EL (cell line): ENCODE data around the gene ARMH3.

Source experiments
- DNase-seq: peaks from one replicate; pipeline ENCODE4 v3.0.0-alpha.2; 2016

The ARMH3 gene

DNA sequence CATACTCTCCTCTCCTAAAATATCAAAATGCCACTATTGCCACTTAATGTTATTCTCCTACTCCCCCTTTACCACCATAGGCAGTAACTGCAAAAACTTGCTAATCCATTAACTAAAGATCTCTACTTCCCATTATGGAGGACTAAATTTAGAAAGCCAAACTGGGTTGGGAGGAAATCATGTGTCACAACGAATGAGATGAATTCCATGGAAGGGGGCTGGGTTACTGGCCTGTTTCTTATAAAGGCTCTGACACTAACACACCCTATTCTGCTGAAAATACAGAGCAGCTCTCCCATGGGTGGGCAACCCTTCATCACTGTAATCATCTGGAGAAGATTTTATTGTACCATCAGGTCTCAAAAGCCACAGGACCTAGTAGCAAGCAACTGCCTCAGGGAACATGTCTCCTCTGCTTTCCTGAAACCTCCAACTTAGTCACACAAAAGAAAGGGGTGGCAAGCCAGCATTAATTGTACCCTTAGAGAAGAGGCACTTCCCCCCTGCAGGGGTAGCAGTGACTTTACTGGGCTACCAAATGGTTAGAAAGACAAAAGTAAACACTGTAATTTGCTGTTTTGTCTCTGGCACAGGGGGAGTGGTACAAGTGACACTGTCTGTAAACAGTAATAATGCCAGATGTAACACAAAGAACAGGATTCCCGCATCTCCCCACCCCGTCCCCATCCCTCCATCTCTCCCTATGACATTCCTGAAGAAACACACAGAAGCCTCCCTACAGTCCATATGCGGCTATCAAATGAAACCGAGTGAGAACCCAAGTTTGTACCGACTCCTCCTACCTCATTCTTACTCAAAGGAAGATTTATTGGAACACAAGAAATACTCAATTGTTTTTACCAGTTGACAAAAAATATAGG lies 81.6 kb downstream of the ARMH3 start:
- DNase-seq: no peak

DNA sequence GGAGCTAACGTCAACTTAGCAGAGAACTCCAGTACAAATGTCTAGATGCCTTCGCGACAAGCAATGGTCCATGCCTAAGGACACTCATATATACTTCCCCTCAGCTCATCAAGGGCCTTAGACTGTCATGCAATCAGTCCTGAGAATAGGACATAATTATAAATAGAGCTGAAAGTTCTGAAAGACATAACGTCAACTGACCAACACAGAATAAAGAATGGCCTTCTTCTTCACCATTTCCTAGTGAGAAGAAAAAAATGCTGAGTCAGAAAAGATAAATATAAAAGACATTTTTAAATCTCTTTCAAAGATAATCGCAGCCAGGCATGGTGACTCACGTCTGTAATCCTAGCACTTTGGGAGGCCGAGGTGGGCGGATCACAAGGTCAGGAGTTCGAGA lies 83.2 kb downstream of the ARMH3 start:
- no peak for DNase-seq

DNA sequence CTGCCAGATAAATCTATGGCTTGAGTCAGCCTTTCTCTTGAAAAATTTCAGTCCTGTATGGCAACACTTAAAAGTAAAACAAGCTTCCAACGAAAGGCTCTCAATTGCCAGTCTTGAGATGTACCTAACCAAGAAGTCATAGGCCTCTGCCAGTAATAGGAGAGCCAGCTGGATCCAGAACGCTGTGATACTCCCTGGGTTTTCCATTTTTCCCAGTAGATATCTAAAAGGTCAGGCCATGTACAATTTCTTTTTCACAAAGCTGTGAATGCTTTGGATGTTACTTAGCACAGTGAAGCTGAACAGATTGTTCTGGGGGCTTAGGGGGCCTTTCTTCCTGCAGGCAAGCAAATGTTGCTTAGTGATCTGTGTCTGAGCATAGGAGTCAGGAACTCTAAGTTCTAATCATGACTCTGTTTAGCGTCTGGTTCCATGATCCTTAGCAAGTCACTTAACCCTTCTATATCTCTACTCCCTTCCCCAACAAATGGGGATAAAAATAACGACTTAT lies 86.5 kb downstream of the ARMH3 start:
- DNase-seq: no peak

DNA sequence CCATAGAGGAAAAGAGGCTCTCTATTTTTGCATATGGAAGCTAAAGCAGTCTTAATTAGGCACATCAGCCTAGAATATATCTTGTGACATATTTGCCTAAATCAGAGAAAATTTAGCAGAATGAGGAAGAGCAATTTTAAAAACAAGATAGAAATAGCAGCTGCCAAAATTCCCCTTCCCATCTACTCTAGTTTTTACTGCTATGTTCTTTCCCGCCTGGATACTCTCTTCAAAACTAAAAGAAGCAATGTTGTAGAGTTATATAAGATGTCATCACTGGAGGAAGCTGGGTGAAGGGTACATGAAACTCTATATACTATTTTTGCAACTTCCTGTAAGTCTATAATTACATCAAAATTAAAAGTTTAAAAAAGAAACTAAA lies 87.0 kb downstream of the ARMH3 start:
- no peak for DNase-seq

DNA sequence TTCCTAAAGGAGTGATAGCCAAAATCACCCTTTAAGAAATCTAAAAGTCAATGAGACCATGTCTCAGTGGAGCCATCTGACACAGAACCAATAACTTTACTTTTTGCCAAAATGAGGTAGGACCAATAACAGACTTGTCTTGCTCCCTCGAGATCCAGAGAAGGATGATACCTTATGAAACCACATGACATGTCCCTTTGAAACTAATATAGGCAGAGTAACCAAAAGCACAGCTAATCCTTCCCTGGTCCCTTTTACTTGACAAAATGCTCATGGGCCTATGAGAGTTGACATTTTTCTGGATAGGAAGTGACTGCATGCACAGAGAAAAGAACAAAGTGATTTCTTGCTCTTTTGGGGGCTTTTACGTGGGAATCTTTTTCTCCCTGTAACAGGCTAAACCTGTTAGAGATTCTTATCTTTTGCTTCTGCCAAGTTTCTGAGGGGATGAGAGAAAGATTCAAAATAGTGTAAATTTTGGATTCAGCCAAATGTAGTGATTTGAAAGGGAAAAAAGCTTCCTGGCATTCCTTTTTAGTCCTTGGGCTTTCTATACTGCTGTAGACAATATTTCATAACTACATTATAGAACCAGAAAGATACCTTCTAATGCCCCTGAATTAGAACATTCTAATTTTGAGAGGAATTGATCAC lies 87.6 kb downstream of the ARMH3 start:
- DNase-seq: no peak

DNA sequence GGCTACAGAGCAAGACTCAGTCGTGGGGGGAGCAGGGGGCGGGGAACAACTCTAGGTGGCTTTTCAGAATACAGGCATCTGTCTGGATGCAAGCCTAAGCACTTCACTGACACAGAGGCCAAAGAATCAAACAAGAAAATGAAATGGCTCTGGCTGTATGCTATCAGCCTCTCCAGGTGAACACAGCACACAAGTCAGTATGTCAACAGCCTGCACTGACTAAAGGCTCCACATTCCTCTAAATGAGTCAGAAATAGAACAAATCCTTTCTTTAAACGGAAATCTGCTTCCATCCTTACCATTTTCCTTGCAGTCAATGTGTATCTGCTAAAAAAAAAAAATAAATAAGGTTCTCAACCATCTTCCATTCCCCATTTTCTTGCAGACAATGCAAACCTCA lies 88.3 kb downstream of the ARMH3 start:
- peak; percentile 49 for DNase-seq

DNA sequence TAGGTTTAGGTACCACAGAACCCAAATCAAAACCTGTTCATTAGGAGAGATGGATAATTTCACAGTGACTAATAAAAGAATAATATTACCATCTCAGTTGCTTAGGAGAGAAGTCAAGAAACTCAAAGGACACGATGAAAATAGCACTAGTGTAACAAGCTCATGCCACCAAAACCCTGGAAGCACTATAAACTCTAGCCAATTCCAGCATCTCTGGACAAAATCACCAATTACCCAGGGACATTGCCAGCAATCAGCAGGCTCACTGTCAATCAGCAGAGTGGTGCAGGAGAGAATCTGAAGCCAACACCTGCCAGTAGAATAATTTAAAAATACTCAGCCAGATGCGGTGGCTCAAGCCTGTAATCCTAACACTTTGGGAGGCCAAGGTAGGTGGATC lies 88.9 kb downstream of the ARMH3 start:
- DNase-seq: no peak

DNA sequence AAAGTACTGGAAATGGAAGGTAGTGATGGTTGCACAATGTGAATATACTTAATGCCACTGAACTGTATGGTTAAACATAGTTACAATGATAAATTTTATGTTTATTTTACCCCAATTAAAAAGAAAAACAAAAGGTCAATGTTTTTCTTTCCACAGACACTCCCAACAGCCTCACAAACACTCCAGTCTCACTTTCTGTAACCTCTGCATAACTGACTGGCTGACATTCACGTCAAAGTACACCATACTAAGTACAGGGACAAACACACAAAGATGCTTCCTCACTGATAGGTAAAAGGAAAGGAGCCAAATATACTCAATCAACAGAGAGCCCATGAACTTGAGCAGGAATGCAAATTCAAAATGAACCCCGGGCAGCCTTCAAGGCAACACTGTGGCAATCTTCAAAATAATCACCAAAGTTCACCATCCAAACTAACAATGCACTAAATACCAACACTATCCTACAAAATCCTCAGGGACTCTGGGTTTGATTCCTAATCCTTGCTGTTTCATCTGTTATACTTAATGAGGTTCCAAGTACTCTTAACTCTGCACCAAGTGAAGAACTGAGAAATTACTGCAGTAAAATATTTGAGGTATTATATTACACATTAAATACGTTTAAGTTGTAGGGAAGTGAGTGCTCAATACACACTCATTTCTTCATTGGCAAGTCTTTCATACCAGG lies 90.8 kb downstream of the ARMH3 start:
- no peak for DNase-seq

DNA sequence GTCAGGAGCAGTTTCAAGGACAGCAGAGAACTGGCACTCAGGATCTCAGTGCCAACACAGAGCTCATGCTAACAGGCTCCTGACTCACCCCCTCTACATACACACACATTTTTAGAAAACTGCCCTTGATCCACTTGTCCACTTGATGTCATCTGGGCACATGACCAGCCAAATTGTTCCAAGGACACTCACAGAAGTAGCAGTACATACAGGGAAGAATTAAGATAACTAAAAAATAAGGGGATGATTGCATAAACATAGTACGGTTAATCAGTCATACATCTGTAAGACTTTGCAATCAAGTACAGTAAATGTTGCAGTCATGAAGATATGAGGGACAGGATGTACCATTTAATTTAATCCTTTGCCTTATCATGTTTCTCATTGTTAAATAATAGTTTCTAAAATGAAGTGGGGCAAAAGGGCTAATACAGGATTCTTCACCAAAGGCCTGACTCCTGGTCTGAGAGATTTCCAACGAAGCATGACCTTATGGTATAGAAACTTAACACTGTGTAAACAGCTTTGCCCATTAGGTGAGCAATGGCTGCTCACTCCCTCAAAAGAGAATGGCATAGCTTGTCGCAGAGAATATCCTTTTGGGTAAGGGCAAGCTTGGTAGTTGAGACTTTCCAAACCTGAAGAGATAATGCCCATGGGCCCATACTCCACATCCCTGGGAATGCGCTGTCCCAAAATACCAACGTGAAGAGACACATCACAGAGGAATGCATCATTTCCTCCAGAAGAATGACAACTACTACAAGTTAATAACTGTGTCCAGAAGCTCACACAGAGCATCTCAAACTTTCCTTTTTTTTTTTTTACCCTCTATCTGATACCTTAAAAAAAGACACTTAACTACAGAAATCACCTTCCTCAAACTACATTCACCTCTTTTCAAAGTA lies 94.1 kb downstream of the ARMH3 start:
- DNase-seq: peak; percentile 80

DNA sequence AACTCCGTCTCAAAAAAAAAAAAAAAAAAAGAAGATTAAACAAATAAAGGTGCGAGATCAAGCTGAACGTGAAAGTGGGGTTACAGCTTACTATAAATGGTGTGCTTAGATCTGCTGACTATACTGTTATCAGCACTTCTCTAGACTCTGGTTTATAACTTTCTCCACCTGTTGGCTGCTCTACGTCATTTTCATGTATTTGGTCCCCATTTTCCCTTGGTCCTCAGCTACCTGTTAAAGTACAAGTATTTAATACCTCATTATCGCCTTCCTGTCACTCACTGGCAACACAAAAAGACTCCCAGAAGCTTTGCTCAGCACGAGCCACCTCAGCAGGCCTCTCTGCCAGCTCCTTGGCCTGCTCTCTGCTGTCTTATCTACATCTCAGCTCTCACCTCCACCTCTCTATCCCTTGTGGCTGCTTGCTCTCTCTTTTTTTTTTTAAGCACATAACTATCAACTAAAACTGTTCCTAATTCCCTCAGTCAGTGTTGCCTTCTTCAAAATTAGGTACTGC lies 95.0 kb downstream of the ARMH3 start:
- no peak for DNase-seq

DNA sequence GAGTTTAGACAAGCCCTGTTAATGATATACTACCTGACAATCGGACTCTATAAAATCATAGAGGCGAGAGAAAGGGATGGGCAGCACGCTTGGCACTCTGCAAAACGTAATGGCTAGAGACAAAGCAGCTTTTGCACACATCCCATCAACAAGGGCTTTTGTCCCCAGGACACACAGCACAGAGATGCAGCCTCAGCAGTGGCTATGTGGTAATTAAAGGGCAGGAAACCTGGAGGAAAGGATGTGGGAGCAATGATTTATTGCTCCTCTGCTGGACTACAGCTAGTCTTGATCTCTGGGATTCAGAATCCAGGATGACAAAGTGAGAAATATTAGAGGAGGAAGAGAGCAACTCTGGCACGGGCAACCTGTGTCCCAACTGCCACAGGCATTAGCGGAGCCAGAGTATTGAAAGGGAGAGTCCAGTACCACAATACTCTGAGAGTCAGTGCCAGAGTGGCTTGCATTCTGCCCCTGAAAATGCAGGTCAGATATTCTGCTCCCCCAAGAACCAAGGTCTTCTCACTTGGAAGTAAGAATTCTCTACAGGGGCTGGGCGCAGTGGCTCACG lies 96.5 kb downstream of the ARMH3 start:
- DNase-seq: no peak

DNA sequence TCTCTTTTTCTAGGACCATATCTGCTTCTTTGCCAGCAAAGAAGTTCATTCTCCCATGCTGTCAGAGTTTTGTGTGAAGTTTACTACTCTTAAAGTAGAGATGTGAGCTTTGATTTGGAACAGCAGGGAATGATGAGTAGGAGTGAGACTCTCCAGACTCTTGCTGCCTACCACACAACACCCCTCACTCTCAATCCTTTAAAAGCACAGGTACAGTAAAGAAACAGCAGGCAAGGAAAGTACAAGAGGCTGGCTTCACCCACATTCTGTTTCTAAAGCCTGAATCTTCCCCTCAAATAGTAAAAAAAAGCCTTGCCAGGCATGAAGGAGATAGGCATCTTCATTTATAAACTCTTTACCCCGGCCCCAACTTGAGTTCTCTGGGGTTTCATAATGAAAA lies 97.3 kb downstream of the ARMH3 start:
- no peak for DNase-seq

DNA sequence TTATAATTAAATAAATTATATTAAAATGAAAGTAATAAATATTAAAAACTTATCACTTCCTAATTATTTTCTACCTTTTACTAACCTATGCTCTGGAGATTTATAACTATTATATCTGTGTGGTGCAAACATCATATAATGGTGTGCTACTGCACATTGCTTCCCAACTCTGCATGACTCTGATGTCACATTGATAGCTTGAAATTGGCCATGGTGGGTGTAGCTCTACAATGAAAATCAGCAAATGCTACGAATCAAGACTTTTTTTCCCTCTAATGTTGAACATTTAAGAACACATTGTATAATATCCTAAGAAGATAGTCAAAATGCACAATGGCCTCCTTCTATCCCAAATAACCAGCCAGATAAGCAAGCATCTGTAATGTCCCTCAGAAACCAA lies 99.1 kb downstream of the ARMH3 start:
- no peak for DNase-seq

DNA sequence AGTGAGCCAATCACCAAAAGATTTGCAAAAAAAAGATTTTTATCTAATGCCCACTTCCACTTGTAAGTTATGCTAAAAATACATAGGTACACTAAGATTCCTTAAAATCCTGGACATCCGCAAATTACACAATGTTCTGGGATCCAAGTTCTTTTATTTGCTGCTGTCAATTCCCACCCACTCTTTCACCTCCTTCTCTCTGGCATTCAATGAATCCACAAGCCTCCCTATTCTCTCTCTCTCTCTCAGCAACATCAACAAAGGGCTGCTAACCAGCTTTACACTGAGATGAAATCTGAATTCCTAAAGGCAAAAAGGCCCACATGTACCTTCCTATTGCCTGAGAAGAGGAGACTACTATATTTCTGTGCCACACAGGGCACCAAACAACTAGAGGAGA lies 99.9 kb downstream of the ARMH3 start:
- no peak for DNase-seq

DNA sequence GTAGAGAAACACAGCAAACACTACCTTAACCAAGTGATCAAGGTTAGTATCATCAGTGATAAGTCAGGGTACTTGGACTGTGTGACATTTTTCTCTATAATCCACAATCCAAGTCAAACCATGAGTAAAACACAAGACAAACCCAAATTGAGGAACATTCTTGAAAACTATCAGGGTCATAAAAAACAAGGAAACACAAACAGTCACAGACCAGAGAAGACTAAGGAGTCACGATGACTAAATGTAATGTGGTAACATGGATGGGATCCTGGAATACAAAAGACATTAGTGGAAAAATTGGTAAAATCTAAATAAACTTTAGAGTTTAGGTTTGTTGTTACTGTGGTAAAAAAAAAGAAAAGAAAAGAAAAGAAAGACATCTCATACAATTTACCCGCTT lies 103.8 kb downstream of the ARMH3 start:
- DNase-seq: peak; percentile 43

DNA sequence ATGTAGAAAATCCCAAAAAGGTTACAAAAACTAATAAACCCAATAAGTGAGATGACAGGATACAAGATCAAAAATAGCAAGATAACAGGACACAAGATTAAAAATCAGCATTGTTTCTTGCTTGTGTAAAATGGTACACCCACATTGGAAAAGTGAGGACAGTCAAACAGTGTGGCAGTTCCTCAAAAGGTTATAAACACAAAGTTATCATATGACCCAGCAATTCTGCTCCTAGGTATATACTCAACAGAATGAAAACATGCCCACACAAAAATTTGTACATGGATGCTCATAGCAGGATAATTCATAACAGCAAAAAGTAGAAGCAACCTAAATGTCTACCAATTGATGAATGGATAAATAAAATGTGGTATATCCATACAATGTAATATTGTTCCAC lies 105.8 kb downstream of the ARMH3 start:
- DNase-seq: no peak

DNA sequence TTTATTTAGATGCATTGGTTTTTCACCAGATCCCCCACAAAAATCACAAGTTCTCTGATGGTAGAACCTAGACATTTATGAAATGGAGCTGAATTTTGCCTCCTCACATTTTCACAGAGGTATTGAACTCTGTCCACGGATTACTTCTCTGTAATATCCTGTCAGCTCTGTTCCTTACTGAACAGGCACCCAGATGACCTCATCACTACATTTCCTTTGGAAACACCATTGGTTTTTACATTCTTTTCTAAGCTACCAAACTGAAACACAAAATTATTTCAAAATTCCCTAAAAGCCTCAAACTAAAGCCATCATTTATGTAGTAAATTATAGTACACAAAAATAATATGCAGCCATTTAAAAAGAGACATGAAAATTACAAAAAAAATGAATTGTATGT lies 114.1 kb downstream of the ARMH3 start:
- DNase-seq: peak; percentile 64

DNA sequence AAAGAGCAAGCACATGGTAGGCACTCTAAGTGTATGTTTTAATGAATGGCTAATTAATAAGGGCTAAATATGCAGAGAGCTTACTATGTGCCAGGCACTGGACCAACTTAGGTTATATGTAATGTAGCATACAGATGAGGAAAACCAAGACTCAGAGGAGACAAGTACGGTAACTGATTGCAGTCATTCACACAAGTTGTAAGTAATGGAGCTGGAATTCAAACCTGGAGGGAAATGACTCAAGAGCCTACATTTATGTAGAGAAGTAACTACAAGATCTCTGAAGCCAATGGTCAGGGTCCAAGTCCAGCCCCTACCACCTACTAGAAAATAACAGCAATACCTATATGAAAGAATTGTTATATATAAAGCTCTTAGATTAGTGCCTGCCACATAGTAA lies 115.1 kb downstream of the ARMH3 start:
- DNase-seq: peak; percentile 53

DNA sequence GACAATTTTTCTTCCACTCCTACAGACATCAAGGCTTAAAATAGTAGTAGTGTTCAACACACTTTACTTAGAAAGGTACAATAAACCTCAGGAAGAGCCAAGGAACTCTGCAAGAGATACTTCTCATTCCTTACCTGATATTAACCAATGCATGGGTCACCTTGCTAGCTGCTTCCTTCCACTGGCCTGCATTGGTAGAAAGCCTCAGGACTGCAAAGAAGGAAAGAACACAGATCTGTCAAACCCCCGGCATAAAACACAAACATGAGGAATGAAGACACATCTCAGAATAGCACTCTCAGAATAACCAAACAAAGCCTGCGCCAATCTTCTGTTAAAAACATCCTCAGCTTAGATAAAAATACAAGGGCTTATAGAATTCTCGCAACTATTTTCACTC lies 116.2 kb downstream of the ARMH3 start:
- no peak for DNase-seq

DNA sequence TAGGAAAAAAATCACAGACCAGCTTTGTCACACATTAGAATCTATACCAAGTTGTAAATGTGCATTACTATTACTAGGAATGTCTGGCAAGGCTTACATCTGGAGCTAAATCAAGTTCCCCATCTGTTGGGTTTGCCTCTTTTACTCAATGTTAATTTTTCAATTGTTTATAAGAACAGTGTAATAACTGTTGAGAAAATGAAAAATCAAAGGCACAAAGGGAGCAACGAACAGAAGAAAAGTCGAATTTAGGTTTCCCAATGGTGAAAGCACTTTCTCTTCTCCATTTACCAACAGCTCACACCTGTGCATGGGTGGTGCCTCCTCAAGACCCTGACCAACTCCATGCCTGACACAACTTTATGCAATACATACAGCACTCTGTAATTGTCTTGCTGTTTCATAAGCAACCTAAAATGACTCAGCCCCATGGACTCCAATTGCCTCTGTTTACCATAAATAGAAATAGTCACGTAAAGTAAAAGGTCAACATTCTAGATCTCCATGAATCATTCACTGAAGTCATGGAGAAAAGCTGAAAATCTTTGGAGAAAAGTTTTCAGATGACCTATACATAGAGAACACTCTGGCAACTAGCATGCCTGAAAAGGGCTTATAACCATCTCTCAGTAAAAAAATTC lies 116.8 kb downstream of the ARMH3 start:
- DNase-seq: peak; percentile 94

DNA sequence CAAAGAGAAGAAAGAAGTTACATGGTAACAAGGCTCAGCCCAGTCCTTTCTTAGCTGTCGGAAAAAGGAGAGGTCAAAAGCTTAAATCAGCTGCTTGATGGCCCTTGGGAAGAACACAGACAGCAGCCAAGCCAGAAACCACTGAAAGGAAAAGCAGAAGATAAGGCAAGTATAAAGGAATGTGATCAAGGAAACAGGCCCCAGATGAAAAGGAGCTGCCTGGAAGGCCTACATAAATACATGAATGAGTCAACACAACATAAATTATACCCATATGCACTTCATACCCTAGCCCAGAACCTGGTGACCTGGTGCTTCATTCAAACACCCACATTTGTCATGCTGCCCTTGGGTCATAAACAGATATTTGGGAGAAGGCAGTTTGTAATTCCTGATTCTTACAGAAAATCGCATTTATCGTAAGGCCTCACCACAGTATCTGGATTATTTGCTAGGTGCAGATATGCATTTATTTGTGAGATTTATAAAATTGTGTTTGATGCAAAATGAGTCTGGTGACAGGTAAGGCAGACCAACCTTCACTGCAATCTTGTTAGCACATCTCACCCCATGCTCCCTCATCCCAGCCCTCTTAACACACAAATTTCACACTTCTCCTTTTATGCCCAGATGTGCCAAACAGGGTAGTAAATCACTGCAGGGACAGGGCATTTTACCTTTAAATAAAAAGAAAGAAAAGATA lies 117.5 kb downstream of the ARMH3 start:
- peak; percentile 92 for DNase-seq
